ENCODE data around the gene GPD1. TPM values are rescaled to one million over a fixed set of nuclear protein-coding genes. Genes with fewer than 3 reads are reported as not detected.
A peak's percentile ranks its signal among the peaks of the same experiment; 100 is the strongest.

Gene GPD1
- total RNA-seq, 3 donors from 2014 or later: 235 to 4,731 (median 280) TPM

DNA sequence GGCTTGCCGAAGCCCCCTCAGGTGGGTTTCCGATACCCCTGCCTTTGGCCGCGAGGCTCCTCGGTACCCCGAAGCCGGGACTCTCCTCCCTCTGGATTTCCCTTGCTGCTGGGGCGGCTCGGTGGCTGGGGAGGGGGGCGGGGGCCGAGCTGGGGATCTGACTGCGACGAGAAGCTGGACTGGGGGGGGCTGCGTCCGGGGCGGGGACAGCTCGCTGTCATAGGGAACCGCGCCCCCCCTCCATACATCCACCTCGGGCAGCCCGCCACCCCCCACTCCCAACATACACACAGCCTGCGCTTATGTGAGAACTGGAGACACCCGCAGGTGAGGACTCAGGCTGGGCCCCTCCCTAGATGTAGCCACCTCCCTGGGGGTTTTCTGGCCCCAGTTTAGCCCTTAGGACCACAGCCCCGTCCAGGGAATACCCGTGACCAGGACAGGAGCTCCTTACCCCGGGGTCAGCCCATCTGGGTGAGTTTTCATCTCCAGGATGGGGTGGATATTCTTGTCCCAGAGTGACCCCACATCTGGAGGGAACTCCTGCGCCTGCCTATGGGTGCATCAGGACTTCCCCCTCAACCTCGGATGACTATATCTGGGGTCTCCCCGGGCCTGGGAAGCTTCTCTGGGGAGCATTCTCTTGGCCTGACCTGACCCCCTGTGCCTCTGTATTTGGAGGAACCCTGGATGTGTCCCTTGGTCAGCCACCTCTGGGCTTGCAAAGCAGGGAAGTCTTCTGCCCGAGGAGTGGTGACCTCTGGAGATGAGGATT, 45.7 kb upstream of the GPD1 start:
- Histone ChIP-seq H3K27ac (peak overlapping the region in 1 of 2 donors; percentile 55), H3K36me3 (no peaks in the 10 kb centered on the region), H3K4me1 (peaks cover 6 to 13% of the 10 kb centered on the region in 2 donors), H3K27me3 (peaks cover 0 to 4% of the 10 kb centered on the region in 2 donors), H3K9me3 (no peaks in the 10 kb centered on the region), H3K4me3 (peak overlapping the region; percentile 62 to 72 (median 66))
- intact Hi-C loops (cut with DNase I; ENCODE audit: low total_unique reads): loop anchor here (10.0 kb wide), 1 partner anchor 283 kb away; no protein-coding TSS in a partner anchor
- no peak for DNase-seq (ENCODE audit: low spot score in 2 of 2)
- TF ChIP-seq, protein P1, sequence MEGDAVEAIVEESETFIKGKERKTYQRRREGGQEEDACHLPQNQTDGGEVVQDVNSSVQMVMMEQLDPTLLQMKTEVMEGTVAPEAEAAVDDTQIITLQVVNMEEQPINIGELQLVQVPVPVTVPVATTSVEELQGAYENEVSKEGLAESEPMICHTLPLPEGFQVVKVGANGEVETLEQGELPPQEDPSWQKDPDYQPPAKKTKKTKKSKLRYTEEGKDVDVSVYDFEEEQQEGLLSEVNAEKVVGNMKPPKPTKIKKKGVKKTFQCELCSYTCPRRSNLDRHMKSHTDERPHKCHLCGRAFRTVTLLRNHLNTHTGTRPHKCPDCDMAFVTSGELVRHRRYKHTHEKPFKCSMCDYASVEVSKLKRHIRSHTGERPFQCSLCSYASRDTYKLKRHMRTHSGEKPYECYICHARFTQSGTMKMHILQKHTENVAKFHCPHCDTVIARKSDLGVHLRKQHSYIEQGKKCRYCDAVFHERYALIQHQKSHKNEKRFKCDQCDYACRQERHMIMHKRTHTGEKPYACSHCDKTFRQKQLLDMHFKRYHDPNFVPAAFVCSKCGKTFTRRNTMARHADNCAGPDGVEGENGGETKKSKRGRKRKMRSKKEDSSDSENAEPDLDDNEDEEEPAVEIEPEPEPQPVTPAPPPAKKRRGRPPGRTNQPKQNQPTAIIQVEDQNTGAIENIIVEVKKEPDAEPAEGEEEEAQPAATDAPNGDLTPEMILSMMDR (IDR thresholded peaks at IDR 0.05): no peak
- TF ChIP-seq POLR2A (IDR thresholded peaks at IDR 0.05) (no peak), POLR2AphosphoS5 (IDR thresholded peaks at IDR 0.05) (no peak)

DNA sequence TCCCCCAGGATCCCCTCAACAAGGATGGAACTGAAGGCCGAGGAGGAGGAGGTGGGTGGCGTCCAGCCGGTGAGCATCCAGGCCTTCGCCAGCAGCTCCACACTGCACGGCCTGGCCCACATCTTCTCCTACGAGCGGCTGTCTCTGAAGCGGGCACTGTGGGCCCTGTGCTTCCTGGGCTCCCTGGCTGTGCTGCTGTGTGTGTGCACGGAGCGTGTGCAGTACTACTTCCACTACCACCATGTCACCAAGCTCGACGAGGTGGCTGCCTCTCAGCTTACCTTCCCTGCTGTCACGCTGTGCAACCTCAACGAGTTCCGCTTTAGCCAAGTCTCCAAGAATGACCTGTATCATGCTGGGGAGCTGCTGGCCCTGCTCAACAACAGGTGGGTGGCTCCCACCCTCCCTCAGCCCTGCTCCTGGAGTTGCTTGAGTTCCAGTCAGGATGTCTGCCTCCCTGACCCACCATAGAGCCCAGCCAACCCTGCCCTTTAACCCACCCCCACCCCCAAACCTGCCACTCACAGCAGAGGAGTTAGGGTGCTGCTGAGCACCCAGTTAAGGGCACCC, 45.0 kb upstream of the GPD1 start:
- TF ChIP-seq POLR2AphosphoS5 (IDR thresholded peaks at IDR 0.05) (no peak), POLR2A (IDR thresholded peaks at IDR 0.05) (no peak)
- TF ChIP-seq, protein P1 (IDR thresholded peaks at IDR 0.05): no peak
- no peaks in the 10 kb centered on the region for H3K9me3 ChIP-seq
- DNase-seq (ENCODE audit: low spot score in 2 of 2): no peak
- intact Hi-C loops (cut with DNase I; ENCODE audit: low total_unique reads): loop anchor here (10.0 kb wide), 1 partner anchor 284 kb away; no protein-coding TSS in a partner anchor
- H3K4me1 ChIP-seq: peaks cover 6 to 13% of the 10 kb centered on the region in 2 donors
- no peak overlapping the region for H3K27ac ChIP-seq
- H3K27me3 ChIP-seq: peaks cover 0 to 4% of the 10 kb centered on the region in 2 donors
- H3K36me3 ChIP-seq: no peaks in the 10 kb centered on the region
- H3K4me3 ChIP-seq: no peak overlapping the region

DNA sequence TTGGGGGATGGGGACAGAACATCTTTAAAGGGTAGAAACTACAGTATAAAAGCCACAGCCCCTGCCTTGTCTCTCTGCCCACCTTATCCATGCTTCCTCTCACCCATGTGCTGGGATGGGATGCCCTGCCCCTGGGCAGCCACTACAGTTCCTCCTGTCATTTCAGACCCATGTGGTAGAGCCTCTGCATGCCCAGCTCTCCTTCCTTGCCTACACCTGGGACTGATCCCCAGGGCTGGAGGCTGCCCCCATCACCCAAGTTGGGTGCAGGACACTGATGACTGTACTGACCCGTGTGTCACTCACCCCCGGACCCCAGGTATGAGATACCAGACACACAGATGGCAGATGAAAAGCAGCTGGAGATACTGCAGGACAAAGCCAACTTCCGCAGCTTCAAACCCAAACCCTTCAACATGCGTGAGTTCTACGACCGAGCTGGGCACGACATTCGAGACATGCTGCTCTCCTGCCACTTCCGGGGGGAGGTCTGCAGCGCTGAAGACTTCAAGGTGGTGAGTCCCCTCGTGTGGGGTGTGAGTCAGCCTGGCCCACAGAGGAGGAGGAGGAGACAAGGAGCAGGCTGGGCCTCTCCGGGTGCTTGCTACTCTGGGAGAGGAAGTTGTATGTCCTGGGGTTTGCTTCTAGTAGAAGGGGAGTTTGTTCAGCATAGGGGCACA, 44.2 kb upstream of the GPD1 start:
- TF ChIP-seq, protein P1 (IDR thresholded peaks at IDR 0.05): no peak
- TF ChIP-seq POLR2A (IDR thresholded peaks at IDR 0.05): no peak
- no peak for TF ChIP-seq POLR2AphosphoS5 (IDR thresholded peaks at IDR 0.05)
- H3K9me3 ChIP-seq: no peaks in the 10 kb centered on the region
- peaks cover 6 to 13% of the 10 kb centered on the region in 2 donors for H3K4me1 ChIP-seq
- H3K27ac ChIP-seq: no peak overlapping the region
- no peaks in the 10 kb centered on the region for H3K36me3 ChIP-seq
- no peak overlapping the region for H3K4me3 ChIP-seq
- peaks cover 0 to 4% of the 10 kb centered on the region in 2 donors for H3K27me3 ChIP-seq
- no peak for DNase-seq (ENCODE audit: low spot score in 2 of 2)
- intact Hi-C loops (cut with DNase I; ENCODE audit: low total_unique reads): loop anchor here (10.0 kb wide), 1 partner anchor 285 kb away; no protein-coding TSS in a partner anchor

DNA sequence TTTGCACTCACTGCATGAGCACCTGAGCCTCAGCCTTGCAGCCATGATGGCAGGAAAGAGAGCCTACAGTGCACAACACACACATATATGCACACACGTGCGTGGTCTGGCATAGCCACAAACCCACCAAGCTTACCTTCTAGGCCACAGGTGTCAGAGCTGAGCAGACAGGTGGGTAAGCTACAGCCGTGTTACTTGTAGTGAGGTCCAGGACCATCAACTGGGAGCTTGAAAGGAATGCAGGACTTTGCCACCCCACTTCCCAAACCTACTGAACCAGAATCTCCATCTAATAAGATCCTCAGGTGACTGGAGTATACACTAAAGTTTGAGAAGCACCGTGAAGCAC, 43.7 kb upstream of the GPD1 start:
- H3K36me3 ChIP-seq: no peaks in the 10 kb centered on the region
- intact Hi-C loops (cut with DNase I; ENCODE audit: low total_unique reads): no loop called here
- H3K4me1 ChIP-seq: peaks cover 6 to 13% of the 10 kb centered on the region in 2 donors
- H3K27ac ChIP-seq: no peak overlapping the region
- peaks cover 0 to 4% of the 10 kb centered on the region in 2 donors for H3K27me3 ChIP-seq
- DNase-seq (ENCODE audit: low spot score in 2 of 2): no peak
- no peak overlapping the region for H3K4me3 ChIP-seq
- no peaks in the 10 kb centered on the region for H3K9me3 ChIP-seq
- TF ChIP-seq, protein P1 (IDR thresholded peaks at IDR 0.05): no peak
- TF ChIP-seq POLR2AphosphoS5 (IDR thresholded peaks at IDR 0.05) (no peak), POLR2A (IDR thresholded peaks at IDR 0.05) (no peak)
